Upper lobe of left lung (tissue), 4 donors: ENCODE results near the gene C10orf143.

Experiments used
- CTCF ChIP-seq, 6 experiments: fragments of 450-650 bp in 4 of 6; fragments of 200-600 bp in 2 of 6; sonication (generic) in 2 of 6; IDR thresholded peaks; one replicate each; pipeline ENCODE4 v1.5.1; 2016 to 2019; ENCODE audit warnings: antibody characterized with exemption in 6 of 6
- POLR2A ChIP-seq, 4 donors: fragments of 450-650 bp; IDR thresholded peaks; one replicate each; pipeline ENCODE4 v1.5.1; 2016 to 2017; ENCODE audit warnings: antibody characterized with exemption in 4 of 4, mild to moderate bottlenecking in 2 of 4
- POLR2AphosphoS5 ChIP-seq, 2 donors: sonication (generic); formaldehyde crosslinking; IDR thresholded peaks; one replicate each; pipeline ENCODE4 v1.5.1; 2017; ENCODE audit warnings: antibody characterized with exemption in 2 of 2

GRCh38 chr10:130064783-130065182, 45.8 kb downstream of the C10orf143 start:
- TF ChIP-seq CTCF (IDR thresholded peaks at IDR 0.05) (no peak), POLR2A (IDR thresholded peaks at IDR 0.05) (no peak), POLR2AphosphoS5 (IDR thresholded peaks at IDR 0.05) (no peak)
